HEK293 (cell line): ENCODE results near the gene VTN.

Source experiments
- CTCF ChIA-PET: fragments of 350-600 bp; formaldehyde crosslinking; extraction: SDS; loops from one replicate; lab custom pipeline; 2021; ENCODE audit warnings: antibody characterized with exemption; lab: Yijun Ruan, JAX
- POLR2A ChIA-PET: fragments of 300-600 bp; formaldehyde crosslinking; extraction: SDS; loops from one replicate; lab custom pipeline; 2020; ENCODE audit warnings: antibody characterized with exemption, inconsistent platforms; lab: Yijun Ruan, JAX
- H3K27ac ChIP-seq: fragments of 200-500 bp; sonication (Bioruptor generic); 2 replicates; pipeline ENCODE4 v1.5.1; 2014; ENCODE audit warnings: low read depth, low read length, control low read depth, inconsistent platforms; ENCODE audit errors: extremely low read depth
- H3K36me3 ChIP-seq, 2 experiments: fragments of 200-500 bp in 1 of 2; sonication (Bioruptor generic) in 1 of 2; 1 replicate in 1 of 2; 2 replicates in 1 of 2; pipeline ENCODE4 v1.5.1; 2014 to 2017; ENCODE audit warnings: inconsistent platforms in 2 of 2, low read length in 2 of 2; ENCODE audit not compliant: control insufficient read depth in 2 of 2, insufficient read depth in 1 of 2
- H3K4me1 ChIP-seq: fragments of 200-500 bp; sonication (Bioruptor generic); 2 replicates; pipeline ENCODE4 v1.5.1; 2014; ENCODE audit warnings: mild to moderate bottlenecking, low read length, inconsistent platforms; ENCODE audit not compliant: control insufficient read depth, insufficient read depth
- H3K4me3 ChIP-seq: 2 replicates; pipeline ENCODE4 v1.5.1; 2011; ENCODE audit warnings: low read depth, mild to moderate bottlenecking, control low read depth, low read length, moderate library complexity
- H3K9me3 ChIP-seq: fragments of 200-500 bp; sonication (Bioruptor generic); 2 replicates; pipeline ENCODE4 v1.5.1; 2014; ENCODE audit warnings: low read depth, low read length, inconsistent platforms; ENCODE audit not compliant: control insufficient read depth, insufficient read depth
- KLF1 ChIP-seq: fragments of 450-650 bp; formaldehyde crosslinking; IDR thresholded peaks from 2 replicates; pipeline ENCODE4 v1.5.1; 2016; ENCODE audit warnings: missing biosample characterization, missing genetic modification characterization
- MEIS1 ChIP-seq: sonication (generic); formaldehyde crosslinking; IDR thresholded peaks from 2 replicates; pipeline ENCODE4 v1.8.1; 2022; ENCODE audit warnings: missing genetic modification reagents, mild to moderate bottlenecking, borderline replicate concordance
- MYNN ChIP-seq: fragments of 450-650 bp; formaldehyde crosslinking; IDR thresholded peaks from 2 replicates; pipeline ENCODE4 v1.5.1; 2016; ENCODE audit warnings: missing biosample characterization, missing genetic modification characterization, borderline replicate concordance
- SCRT1 ChIP-seq: fragments of 450-650 bp; formaldehyde crosslinking; IDR thresholded peaks from 2 replicates; pipeline ENCODE4 v1.5.1; 2016; ENCODE audit warnings: missing biosample characterization, missing genetic modification characterization, borderline replicate concordance
- ZFP69B ChIP-seq: fragments of 450-650 bp; formaldehyde crosslinking; IDR thresholded peaks from 2 replicates; pipeline ENCODE4 v1.5.1; 2016; ENCODE audit warnings: missing biosample characterization, missing genetic modification characterization
- ZIC2 ChIP-seq: fragments of 450-650 bp; formaldehyde crosslinking; IDR thresholded peaks from 2 replicates; pipeline ENCODE4 v1.5.1; 2016; ENCODE audit warnings: missing biosample characterization, missing genetic modification characterization
- ZNF121 ChIP-seq: fragments of 450-650 bp; formaldehyde crosslinking; IDR thresholded peaks from 2 replicates; pipeline ENCODE4 v1.5.1; 2016; ENCODE audit warnings: missing biosample characterization, missing genetic modification characterization
- ZNF324 ChIP-seq: fragments of 450-650 bp; formaldehyde crosslinking; IDR thresholded peaks from 2 replicates; pipeline ENCODE4 v1.5.1; 2016; ENCODE audit warnings: missing biosample characterization, missing genetic modification characterization
- ZNF404 ChIP-seq: fragments of 450-650 bp; formaldehyde crosslinking; IDR thresholded peaks from 2 replicates; pipeline ENCODE4 v1.5.1; 2017; ENCODE audit warnings: missing biosample characterization, missing genetic modification characterization
- ZNF416 ChIP-seq: fragments of 450-650 bp; formaldehyde crosslinking; IDR thresholded peaks from 2 replicates; pipeline ENCODE4 v1.5.1; 2016; ENCODE audit warnings: missing biosample characterization, missing genetic modification characterization
- ZNF585B ChIP-seq: fragments of 450-650 bp; formaldehyde crosslinking; IDR thresholded peaks from 2 replicates; pipeline ENCODE4 v1.5.1; 2016; ENCODE audit warnings: missing biosample characterization, missing genetic modification characterization
- ZNF670 ChIP-seq: fragments of 450-650 bp; formaldehyde crosslinking; IDR thresholded peaks from 2 replicates; pipeline ENCODE4 v1.5.1; 2016; ENCODE audit warnings: missing biosample characterization, missing genetic modification characterization, low read depth
- ZNF747 ChIP-seq: fragments of 450-650 bp; formaldehyde crosslinking; IDR thresholded peaks from 2 replicates; pipeline ENCODE4 v1.5.1; 2016; ENCODE audit warnings: missing biosample characterization, missing genetic modification characterization
- ZNF768 ChIP-seq: fragments of 450-650 bp; formaldehyde crosslinking; IDR thresholded peaks from 2 replicates; pipeline ENCODE4 v1.5.1; 2018; ENCODE audit warnings: missing biosample characterization, mild to moderate bottlenecking, missing genetic modification characterization
- ZNF785 ChIP-seq: fragments of 450-650 bp; formaldehyde crosslinking; IDR thresholded peaks from 2 replicates; pipeline ENCODE4 v1.5.1; 2016; ENCODE audit warnings: missing biosample characterization, missing genetic modification characterization
- TF ChIP-seq, protein P1 (sequence below): fragments of 450-650 bp; formaldehyde crosslinking; IDR thresholded peaks from 2 replicates; pipeline ENCODE4 v1.5.1; 2016; ENCODE audit warnings: missing biosample characterization, missing genetic modification characterization, borderline replicate concordance
- TF ChIP-seq, protein P2 (sequence below): fragments of 450-650 bp; formaldehyde crosslinking; conservative IDR thresholded peaks from 2 replicates; pipeline ENCODE4 v1.5.1; 2016; ENCODE audit warnings: low read depth, missing biosample characterization, missing genetic modification characterization
- TF ChIP-seq, protein P3 (sequence below): fragments of 450-650 bp; formaldehyde crosslinking; IDR thresholded peaks from 2 replicates; pipeline ENCODE4 v1.5.1; 2016; ENCODE audit warnings: missing biosample characterization, missing genetic modification characterization
- TF ChIP-seq, protein P4 (sequence below): fragments of 450-650 bp; formaldehyde crosslinking; IDR thresholded peaks from 2 replicates; pipeline ENCODE4 v1.5.1; 2016; ENCODE audit warnings: missing biosample characterization, missing genetic modification characterization
- TF ChIP-seq, protein P5 (sequence below): sonication (generic); formaldehyde crosslinking; IDR thresholded peaks from 2 replicates; pipeline ENCODE4 v1.8.1; 2022; ENCODE audit warnings: mild to moderate bottlenecking, moderate library complexity, missing genetic modification reagents
- TF ChIP-seq, protein P6 (sequence below): fragments of 450-650 bp; formaldehyde crosslinking; IDR thresholded peaks from 2 replicates; pipeline ENCODE4 v1.5.1; 2016; ENCODE audit warnings: missing biosample characterization, missing genetic modification characterization

VTN gene

DNA sequence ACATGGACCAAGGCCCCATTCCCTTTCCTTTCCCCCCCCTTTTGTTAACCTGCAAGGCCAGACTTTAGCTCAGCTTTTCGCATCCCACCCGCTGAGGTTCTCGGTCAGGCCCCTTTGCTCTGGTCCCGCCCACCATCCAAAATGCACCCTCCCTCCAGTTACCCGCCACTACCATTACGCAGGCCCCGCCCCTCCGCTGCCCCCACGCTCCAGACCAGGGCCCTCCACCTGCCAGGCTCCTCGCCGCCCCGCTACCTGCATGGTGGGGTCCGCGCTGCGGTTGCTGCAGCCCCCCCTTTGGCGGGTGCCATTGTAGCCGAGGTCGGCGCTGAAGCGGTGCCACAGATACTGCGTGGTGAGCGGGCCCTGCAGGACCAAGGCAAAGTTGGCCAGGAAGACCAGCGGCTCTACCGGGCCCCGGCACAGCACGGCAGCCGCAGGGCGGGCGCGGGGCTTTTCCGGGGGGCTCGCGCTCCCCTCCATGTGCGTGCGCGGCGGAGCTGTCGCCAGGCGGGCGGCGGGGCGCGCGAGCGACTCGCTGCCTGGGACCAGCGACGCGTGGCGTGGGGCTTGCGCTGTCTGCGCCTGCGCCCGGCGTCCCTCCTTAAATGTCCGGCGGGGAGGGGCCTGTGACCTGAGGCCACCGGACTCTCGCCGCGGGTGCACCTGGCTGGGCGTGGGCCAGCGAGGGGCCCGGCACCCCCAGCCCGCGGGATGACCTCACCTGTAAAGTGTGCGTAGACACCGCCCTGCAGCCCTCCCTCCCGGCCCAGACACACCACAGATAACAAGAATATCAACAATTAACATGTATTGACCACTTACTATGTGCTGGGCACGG, 35.7 kb upstream of the VTN start, which contains the start of gene SLC46A1 (continued):
- TF ChIP-seq ZNF747 (tag by site-specific recombination) (no peak), MEIS1 (CRISPR knock-in tag) (no peak), ZIC2 (tag by site-specific recombination) (peak; percentile 61), ZFP69B (peak; percentile 82; the same call in 1 of the 2 replicates)
- TF ChIP-seq, protein P1, sequence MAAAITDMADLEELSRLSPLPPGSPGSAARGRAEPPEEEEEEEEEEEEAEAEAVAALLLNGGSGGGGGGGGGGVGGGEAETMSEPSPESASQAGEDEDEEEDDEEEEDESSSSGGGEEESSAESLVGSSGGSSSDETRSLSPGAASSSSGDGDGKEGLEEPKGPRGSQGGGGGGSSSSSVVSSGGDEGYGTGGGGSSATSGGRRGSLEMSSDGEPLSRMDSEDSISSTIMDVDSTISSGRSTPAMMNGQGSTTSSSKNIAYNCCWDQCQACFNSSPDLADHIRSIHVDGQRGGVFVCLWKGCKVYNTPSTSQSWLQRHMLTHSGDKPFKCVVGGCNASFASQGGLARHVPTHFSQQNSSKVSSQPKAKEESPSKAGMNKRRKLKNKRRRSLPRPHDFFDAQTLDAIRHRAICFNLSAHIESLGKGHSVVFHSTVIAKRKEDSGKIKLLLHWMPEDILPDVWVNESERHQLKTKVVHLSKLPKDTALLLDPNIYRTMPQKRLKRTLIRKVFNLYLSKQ: no peak

DNA sequence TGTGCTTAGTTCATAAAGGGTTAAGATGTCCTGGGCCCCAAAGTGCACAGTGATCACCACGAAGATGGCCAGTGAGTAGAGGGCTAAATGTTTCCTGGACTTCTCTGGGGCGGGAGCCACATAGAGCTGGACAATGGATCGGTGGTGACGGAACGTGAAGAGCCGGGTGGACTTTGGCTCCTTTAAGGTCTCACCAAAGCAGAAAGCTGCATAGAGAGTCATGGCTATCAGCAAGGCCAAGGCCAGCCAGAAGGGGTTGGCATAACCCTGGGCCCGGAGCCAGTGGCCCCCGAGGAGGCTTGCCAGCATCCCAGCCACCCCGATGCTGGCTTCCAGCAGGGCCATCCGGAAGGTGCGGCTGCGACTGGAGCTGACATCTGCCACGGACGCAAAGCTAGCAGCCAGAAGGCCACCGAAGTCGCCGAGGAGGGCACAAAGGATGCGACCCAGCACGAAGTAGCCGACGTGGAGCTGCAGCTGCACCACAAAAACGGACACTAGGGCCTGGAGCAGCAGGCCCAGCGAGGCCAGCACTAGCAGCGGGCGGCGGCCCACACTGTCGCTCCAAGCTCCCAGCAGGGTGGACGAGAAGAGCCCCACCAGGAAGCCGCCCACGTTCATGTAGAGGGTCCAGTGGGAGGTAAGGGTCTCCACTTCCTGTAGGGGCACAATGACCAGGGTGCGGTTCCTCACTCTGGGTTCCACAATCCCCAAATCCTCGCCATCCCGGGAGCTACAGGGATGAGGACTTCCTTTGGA, 34.9 kb upstream of the VTN start:
- peaks cover 4 to 47% of the 10 kb centered on the region in 2 experiments; a peak in 1 of 3 replicates for H3K36me3 ChIP-seq
- ChIA-PET POLR2A (interaction anchor here (0.9 to 2.0 kb wide), 9 partner anchors 10 to 69 kb away, joined by 3 to 11 read pairs (median 9); partner anchors contain the start of genes POLDIP2, SARM1, TNFAIP1 and VTN), CTCF (interaction anchor here (0.6 to 4.4 kb wide), 5 partner anchors 10 to 88 kb away, joined by 3 to 34 read pairs (median 4); no protein-coding TSS in a partner anchor)
- H3K9me3 ChIP-seq: no peaks in the 10 kb centered on the region
- H3K4me3 ChIP-seq: peak overlapping the region; percentile 80
- peak overlapping the region; percentile 79; the same call in 1 of the 2 replicates for H3K27ac ChIP-seq
- H3K4me1 ChIP-seq: no peaks in the 10 kb centered on the region
- TF ChIP-seq, protein P2, sequence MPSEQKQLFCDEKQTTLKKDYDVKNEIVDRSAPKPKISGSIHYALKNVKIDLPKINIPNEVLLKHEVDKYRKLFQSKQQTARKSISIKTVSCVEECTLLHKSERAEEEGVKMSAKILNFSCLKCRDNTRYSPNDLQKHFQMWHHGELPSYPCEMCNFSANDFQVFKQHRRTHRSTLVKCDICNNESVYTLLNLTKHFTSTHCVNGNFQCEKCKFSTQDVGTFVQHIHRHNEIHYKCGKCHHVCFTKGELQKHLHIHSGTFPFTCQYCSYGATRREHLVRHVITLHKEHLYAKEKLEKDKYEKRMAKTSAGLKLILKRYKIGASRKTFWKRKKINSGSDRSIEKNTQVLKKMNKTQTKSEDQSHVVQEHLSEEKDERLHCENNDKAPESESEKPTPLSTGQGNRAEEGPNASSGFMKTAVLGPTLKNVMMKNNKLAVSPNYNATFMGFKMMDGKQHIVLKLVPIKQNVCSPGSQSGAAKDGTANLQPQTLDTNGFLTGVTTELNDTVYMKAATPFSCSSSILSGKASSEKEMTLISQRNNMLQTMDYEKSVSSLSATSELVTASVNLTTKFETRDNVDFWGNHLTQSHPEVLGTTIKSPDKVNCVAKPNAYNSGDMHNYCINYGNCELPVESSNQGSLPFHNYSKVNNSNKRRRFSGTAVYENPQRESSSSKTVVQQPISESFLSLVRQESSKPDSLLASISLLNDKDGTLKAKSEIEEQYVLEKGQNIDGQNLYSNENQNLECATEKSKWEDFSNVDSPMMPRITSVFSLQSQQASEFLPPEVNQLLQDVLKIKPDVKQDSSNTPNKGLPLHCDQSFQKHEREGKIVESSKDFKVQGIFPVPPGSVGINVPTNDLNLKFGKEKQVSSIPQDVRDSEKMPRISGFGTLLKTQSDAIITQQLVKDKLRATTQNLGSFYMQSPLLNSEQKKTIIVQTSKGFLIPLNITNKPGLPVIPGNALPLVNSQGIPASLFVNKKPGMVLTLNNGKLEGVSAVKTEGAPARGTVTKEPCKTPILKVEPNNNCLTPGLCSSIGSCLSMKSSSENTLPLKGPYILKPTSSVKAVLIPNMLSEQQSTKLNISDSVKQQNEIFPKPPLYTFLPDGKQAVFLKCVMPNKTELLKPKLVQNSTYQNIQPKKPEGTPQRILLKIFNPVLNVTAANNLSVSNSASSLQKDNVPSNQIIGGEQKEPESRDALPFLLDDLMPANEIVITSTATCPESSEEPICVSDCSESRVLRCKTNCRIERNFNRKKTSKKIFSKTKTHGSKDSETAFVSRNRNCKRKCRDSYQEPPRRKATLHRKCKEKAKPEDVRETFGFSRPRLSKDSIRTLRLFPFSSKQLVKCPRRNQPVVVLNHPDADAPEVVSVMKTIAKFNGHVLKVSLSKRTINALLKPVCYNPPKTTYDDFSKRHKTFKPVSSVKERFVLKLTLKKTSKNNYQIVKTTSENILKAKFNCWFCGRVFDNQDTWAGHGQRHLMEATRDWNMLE (tag by site-specific recombination): no peak
- TF ChIP-seq, protein P3, sequence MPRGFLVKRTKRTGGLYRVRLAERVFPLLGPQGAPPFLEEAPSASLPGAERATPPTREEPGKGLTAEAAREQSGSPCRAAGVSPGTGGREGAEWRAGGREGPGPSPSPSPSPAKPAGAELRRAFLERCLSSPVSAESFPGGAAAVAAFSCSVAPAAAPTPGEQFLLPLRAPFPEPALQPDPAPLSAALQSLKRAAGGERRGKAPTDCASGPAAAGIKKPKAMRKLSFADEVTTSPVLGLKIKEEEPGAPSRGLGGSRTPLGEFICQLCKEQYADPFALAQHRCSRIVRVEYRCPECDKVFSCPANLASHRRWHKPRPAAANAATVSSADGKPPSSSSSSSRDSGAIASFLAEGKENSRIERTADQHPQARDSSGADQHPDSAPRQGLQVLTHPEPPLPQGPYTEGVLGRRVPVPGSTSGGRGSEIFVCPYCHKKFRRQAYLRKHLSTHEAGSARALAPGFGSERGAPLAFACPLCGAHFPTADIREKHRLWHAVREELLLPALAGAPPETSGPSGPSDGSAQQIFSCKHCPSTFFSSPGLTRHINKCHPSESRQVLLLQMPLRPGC: no peak
- TF ChIP-seq, protein P4, sequence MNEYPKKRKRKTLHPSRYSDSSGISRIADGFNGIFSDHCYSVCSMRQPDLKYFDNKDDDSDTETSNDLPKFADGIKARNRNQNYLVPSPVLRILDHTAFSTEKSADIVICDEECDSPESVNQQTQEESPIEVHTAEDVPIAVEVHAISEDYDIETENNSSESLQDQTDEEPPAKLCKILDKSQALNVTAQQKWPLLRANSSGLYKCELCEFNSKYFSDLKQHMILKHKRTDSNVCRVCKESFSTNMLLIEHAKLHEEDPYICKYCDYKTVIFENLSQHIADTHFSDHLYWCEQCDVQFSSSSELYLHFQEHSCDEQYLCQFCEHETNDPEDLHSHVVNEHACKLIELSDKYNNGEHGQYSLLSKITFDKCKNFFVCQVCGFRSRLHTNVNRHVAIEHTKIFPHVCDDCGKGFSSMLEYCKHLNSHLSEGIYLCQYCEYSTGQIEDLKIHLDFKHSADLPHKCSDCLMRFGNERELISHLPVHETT (tag by site-specific recombination): no peak
- TF ChIP-seq ZNF324 (tag by site-specific recombination) (no peak), ZNF121 (tag by site-specific recombination) (no peak), ZNF416 (no peak), SCRT1 (no peak), ZNF404 (tag by site-specific recombination) (no peak), ZIC2 (tag by site-specific recombination) (peak; percentile 53; the same call in 1 of the 2 replicates), ZNF768 (no peak), MYNN (tag by site-specific recombination) (no peak), ZNF585B (tag by site-specific recombination) (no peak), ZNF670 (tag by site-specific recombination) (no peak), KLF1 (tag by site-specific recombination) (no peak; the same call in 1 of the 2 replicates), ZNF785 (no peak)
- TF ChIP-seq, protein P5, sequence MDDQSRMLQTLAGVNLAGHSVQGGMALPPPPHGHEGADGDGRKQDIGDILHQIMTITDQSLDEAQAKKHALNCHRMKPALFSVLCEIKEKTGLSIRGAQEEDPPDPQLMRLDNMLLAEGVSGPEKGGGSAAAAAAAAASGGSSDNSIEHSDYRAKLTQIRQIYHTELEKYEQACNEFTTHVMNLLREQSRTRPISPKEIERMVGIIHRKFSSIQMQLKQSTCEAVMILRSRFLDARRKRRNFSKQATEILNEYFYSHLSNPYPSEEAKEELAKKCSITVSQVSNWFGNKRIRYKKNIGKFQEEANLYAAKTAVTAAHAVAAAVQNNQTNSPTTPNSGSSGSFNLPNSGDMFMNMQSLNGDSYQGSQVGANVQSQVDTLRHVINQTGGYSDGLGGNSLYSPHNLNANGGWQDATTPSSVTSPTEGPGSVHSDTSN (CRISPR knock-in tag): no peak
- TF ChIP-seq, protein P6, sequence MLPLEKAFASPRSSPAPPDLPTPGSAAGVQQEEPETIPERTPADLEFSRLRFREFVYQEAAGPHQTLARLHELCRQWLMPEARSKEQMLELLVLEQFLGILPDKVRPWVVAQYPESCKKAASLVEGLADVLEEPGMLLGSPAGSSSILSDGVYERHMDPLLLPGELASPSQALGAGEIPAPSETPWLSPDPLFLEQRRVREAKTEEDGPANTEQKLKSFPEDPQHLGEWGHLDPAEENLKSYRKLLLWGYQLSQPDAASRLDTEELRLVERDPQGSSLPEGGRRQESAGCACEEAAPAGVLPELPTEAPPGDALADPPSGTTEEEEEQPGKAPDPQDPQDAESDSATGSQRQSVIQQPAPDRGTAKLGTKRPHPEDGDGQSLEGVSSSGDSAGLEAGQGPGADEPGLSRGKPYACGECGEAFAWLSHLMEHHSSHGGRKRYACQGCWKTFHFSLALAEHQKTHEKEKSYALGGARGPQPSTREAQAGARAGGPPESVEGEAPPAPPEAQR (tag by site-specific recombination): no peak
